ENCODE measurements around the gene CERK.

CERK gene

GRCh38 chr22:46707827-46708570, 30.1 kb downstream of the CERK start:
- peaks cover 7 to 89% (median 80%) of the 10 kb centered on the region in 5 donors for H3K36me3 ChIP-seq (ENCODE audit: control insufficient read depth in 5 of 5, insufficient read depth in 5 of 5, low read length in 5 of 5)
- no peak overlapping the region for H3K27ac ChIP-seq (ENCODE audit: low read depth, low read length)
- no peaks in the 10 kb centered on the region for H3K27me3 ChIP-seq (ENCODE audit: control insufficient read depth in 5 of 5, insufficient read depth in 4 of 5, low read length in 5 of 5)
- no peaks in the 10 kb centered on the region for H3K4me1 ChIP-seq (ENCODE audit: control insufficient read depth in 5 of 5, insufficient read depth in 5 of 5, low read length in 5 of 5)
- no peaks in the 10 kb centered on the region for H3K9me3 ChIP-seq (ENCODE audit: control insufficient read depth in 5 of 5, low read length in 5 of 5)
- no peak overlapping the region for H3K9ac ChIP-seq (ENCODE audit: low read length in 5 of 5)
- H3K4me3 ChIP-seq (ENCODE audit: low read depth in 1 of 5, low read length in 5 of 5) = no peak overlapping the region

DNA sequence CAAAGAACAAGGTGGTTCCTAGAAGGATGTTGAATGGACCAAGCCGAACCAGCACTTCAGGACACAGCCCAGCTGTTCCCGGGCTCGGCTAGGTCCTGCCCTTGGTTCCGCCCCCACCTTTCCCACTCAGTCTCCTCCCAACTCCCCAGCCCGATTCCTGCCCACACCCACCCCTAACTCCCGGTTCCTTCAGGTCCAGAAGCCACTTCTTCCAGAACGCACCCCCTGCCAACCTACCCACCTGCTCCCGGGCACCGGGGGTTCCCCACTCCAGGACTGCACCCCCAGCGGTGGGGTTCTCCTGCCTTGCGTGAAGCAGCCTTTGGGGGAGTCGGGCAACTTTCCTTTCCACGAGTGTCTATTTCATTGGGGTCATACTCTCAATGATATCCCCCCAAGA, 30.7 kb downstream of the CERK start:
- no peaks in the 10 kb centered on the region for H3K9me3 ChIP-seq (ENCODE audit: control insufficient read depth in 5 of 5, low read length in 5 of 5)
- H3K9ac ChIP-seq (ENCODE audit: low read length in 5 of 5) = no peak overlapping the region
- H3K4me3 ChIP-seq (ENCODE audit: low read depth in 1 of 5, low read length in 5 of 5) = no peak overlapping the region
- H3K27ac ChIP-seq (ENCODE audit: low read depth, low read length) = no peak overlapping the region
- no peaks in the 10 kb centered on the region for H3K4me1 ChIP-seq (ENCODE audit: control insufficient read depth in 5 of 5, insufficient read depth in 5 of 5, low read length in 5 of 5)
- no peaks in the 10 kb centered on the region for H3K27me3 ChIP-seq (ENCODE audit: control insufficient read depth in 5 of 5, insufficient read depth in 4 of 5, low read length in 5 of 5)
- H3K36me3 ChIP-seq (ENCODE audit: control insufficient read depth in 5 of 5, insufficient read depth in 5 of 5, low read length in 5 of 5) = peaks cover 7 to 93% (median 84%) of the 10 kb centered on the region in 5 donors

GRCh38 chr22:46706060-46706459, 32.0 kb downstream of the CERK start:
- H3K9me3 ChIP-seq (ENCODE audit: control insufficient read depth in 5 of 5, low read length in 5 of 5) = no peaks in the 10 kb centered on the region
- no peak overlapping the region for H3K4me3 ChIP-seq (ENCODE audit: low read depth in 1 of 5, low read length in 5 of 5)
- H3K27me3 ChIP-seq (ENCODE audit: control insufficient read depth in 5 of 5, insufficient read depth in 4 of 5, low read length in 5 of 5) = no peaks in the 10 kb centered on the region
- no peak overlapping the region for H3K9ac ChIP-seq (ENCODE audit: low read length in 5 of 5)
- H3K27ac ChIP-seq (ENCODE audit: low read depth, low read length) = no peak overlapping the region
- H3K4me1 ChIP-seq (ENCODE audit: control insufficient read depth in 5 of 5, insufficient read depth in 5 of 5, low read length in 5 of 5) = no peaks in the 10 kb centered on the region
- peaks cover 5 to 90% (median 81%) of the 10 kb centered on the region in 5 donors for H3K36me3 ChIP-seq (ENCODE audit: control insufficient read depth in 5 of 5, insufficient read depth in 5 of 5, low read length in 5 of 5)

DNA sequence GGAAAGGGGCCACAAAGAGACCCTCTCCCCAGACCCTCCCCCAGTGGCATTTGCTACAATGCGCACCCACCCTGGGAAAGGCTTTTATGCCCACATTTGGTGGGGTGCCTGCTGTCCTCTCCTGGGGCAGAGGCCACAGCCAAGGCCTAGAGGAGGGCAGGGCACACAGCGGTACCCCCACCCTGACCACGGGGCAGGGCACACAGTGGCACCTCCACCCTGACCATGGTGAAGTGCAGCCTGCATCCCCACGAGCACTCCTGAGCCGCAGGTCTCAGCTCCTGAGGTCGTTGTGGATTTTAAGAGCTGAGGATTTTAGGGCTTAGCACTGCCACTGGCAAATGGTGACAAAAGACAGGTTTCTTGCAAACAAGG, 34.1 kb downstream of the CERK start:
- Histone ChIP-seq H3K27me3 (ENCODE audit: control insufficient read depth in 5 of 5, insufficient read depth in 4 of 5, low read length in 5 of 5) (no peaks in the 10 kb centered on the region), H3K27ac (ENCODE audit: low read depth, low read length) (no peak overlapping the region), H3K9me3 (ENCODE audit: control insufficient read depth in 5 of 5, low read length in 5 of 5) (no peaks in the 10 kb centered on the region), H3K36me3 (ENCODE audit: control insufficient read depth in 5 of 5, insufficient read depth in 5 of 5, low read length in 5 of 5) (peaks cover 2 to 91% (median 83%) of the 10 kb centered on the region in 5 donors), H3K4me3 (ENCODE audit: low read depth in 1 of 5, low read length in 5 of 5) (no peak overlapping the region), H3K9ac (ENCODE audit: low read length in 5 of 5) (no peak overlapping the region), H3K4me1 (ENCODE audit: control insufficient read depth in 5 of 5, insufficient read depth in 5 of 5, low read length in 5 of 5) (no peaks in the 10 kb centered on the region)

GRCh38 chr22:46703171-46703995, 34.7 kb downstream of the CERK start:
- H3K4me1 ChIP-seq (ENCODE audit: control insufficient read depth in 5 of 5, insufficient read depth in 5 of 5, low read length in 5 of 5) = no peaks in the 10 kb centered on the region
- no peaks in the 10 kb centered on the region for H3K27me3 ChIP-seq (ENCODE audit: control insufficient read depth in 5 of 5, insufficient read depth in 4 of 5, low read length in 5 of 5)
- H3K9me3 ChIP-seq (ENCODE audit: control insufficient read depth in 5 of 5, low read length in 5 of 5) = no peaks in the 10 kb centered on the region
- H3K27ac ChIP-seq (ENCODE audit: low read depth, low read length) = no peak overlapping the region
- H3K9ac ChIP-seq (ENCODE audit: low read length in 5 of 5) = no peak overlapping the region
- H3K4me3 ChIP-seq (ENCODE audit: low read depth in 1 of 5, low read length in 5 of 5) = no peak overlapping the region
- H3K36me3 ChIP-seq (ENCODE audit: control insufficient read depth in 5 of 5, insufficient read depth in 5 of 5, low read length in 5 of 5) = peaks cover 2 to 91% (median 81%) of the 10 kb centered on the region in 5 donors

DNA sequence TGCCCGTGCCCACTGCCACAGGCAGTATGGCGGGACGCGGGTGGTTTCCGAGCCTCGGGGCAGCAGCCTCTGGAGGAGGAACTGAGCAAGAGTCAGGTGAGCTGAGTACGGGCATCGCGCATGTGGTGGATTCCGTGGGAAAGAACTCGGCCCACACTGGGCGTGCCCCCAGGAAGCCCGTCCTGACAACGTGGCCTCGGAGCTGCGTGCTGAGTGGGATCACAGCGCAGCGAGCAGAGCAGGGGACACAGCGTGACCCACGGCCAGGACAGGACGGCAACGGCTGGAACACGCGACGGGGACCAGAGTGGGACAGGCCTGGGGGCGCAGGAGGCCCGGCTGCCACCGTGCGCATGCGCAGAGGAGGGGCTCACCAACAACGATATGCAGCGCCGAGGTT, 36.8 kb downstream of the CERK start:
- no peak overlapping the region for H3K27ac ChIP-seq (ENCODE audit: low read depth, low read length)
- H3K4me3 ChIP-seq (ENCODE audit: low read depth in 1 of 5, low read length in 5 of 5) = no peak overlapping the region

GRCh38 chr22:46699091-46699490, 39.0 kb downstream of the CERK start:
- Histone ChIP-seq H3K27ac (ENCODE audit: low read depth, low read length) (no peak overlapping the region), H3K9ac (ENCODE audit: low read length in 5 of 5) (no peak overlapping the region), H3K4me1 (ENCODE audit: control insufficient read depth in 5 of 5, insufficient read depth in 5 of 5, low read length in 5 of 5) (no peaks in the 10 kb centered on the region), H3K27me3 (ENCODE audit: control insufficient read depth in 5 of 5, insufficient read depth in 4 of 5, low read length in 5 of 5) (no peaks in the 10 kb centered on the region), H3K9me3 (ENCODE audit: control insufficient read depth in 5 of 5, low read length in 5 of 5) (no peaks in the 10 kb centered on the region), H3K36me3 (ENCODE audit: control insufficient read depth in 5 of 5, insufficient read depth in 5 of 5, low read length in 5 of 5) (peaks cover 0 to 91% (median 82%) of the 10 kb centered on the region in 5 donors), H3K4me3 (ENCODE audit: low read depth in 1 of 5, low read length in 5 of 5) (no peak overlapping the region)

More for the DNA sequence above, 36.8 kb downstream of the CERK start:
- Histone ChIP-seq H3K4me1 (ENCODE audit: control insufficient read depth in 5 of 5, insufficient read depth in 5 of 5, low read length in 5 of 5) (no peaks in the 10 kb centered on the region), H3K9ac (ENCODE audit: low read length in 5 of 5) (no peak overlapping the region), H3K27me3 (ENCODE audit: control insufficient read depth in 5 of 5, insufficient read depth in 4 of 5, low read length in 5 of 5) (no peaks in the 10 kb centered on the region), H3K36me3 (ENCODE audit: control insufficient read depth in 5 of 5, insufficient read depth in 5 of 5, low read length in 5 of 5) (peaks cover 0 to 87% (median 76%) of the 10 kb centered on the region in 5 donors), H3K9me3 (ENCODE audit: control insufficient read depth in 5 of 5, low read length in 5 of 5) (no peaks in the 10 kb centered on the region)

GRCh38 chr22:46697811-46698515, 40.1 kb downstream of the CERK start:
- peaks cover 0 to 94% (median 80%) of the 10 kb centered on the region in 5 donors for H3K36me3 ChIP-seq (ENCODE audit: control insufficient read depth in 5 of 5, insufficient read depth in 5 of 5, low read length in 5 of 5)
- no peak overlapping the region for H3K27ac ChIP-seq (ENCODE audit: low read depth, low read length)
- H3K4me3 ChIP-seq (ENCODE audit: low read depth in 1 of 5, low read length in 5 of 5) = no peak overlapping the region
- H3K27me3 ChIP-seq (ENCODE audit: control insufficient read depth in 5 of 5, insufficient read depth in 4 of 5, low read length in 5 of 5) = no peaks in the 10 kb centered on the region
- no peak overlapping the region for H3K9ac ChIP-seq (ENCODE audit: low read length in 5 of 5)
- H3K4me1 ChIP-seq (ENCODE audit: control insufficient read depth in 5 of 5, insufficient read depth in 5 of 5, low read length in 5 of 5) = no peaks in the 10 kb centered on the region
- no peaks in the 10 kb centered on the region for H3K9me3 ChIP-seq (ENCODE audit: control insufficient read depth in 5 of 5, low read length in 5 of 5)

- Histone ChIP-seq H3K4me3 (ENCODE audit: low read depth in 1 of 5, low read length in 5 of 5) (no peak overlapping the region), H3K4me1 (ENCODE audit: control insufficient read depth in 5 of 5, insufficient read depth in 5 of 5, low read length in 5 of 5) (no peaks in the 10 kb centered on the region), H3K27ac (ENCODE audit: low read depth, low read length) (no peak overlapping the region), H3K36me3 (ENCODE audit: control insufficient read depth in 5 of 5, insufficient read depth in 5 of 5, low read length in 5 of 5) (peaks cover 0 to 92% (median 77%) of the 10 kb centered on the region in 5 donors), H3K9ac (ENCODE audit: low read length in 5 of 5) (no peak overlapping the region), H3K9me3 (ENCODE audit: control insufficient read depth in 5 of 5, low read length in 5 of 5) (no peaks in the 10 kb centered on the region), H3K27me3 (ENCODE audit: control insufficient read depth in 5 of 5, insufficient read depth in 4 of 5, low read length in 5 of 5) (no peaks in the 10 kb centered on the region)
These were observed 41.4 kb downstream of the CERK start for GRCh38 chr22:46696614-46697013.

- no peak overlapping the region for H3K4me3 ChIP-seq (ENCODE audit: low read depth in 1 of 5, low read length in 5 of 5)
- H3K9me3 ChIP-seq (ENCODE audit: control insufficient read depth in 5 of 5, low read length in 5 of 5) = no peaks in the 10 kb centered on the region
- H3K9ac ChIP-seq (ENCODE audit: low read length in 5 of 5) = no peak overlapping the region
- no peak overlapping the region for H3K27ac ChIP-seq (ENCODE audit: low read depth, low read length)
- no peaks in the 10 kb centered on the region for H3K4me1 ChIP-seq (ENCODE audit: control insufficient read depth in 5 of 5, insufficient read depth in 5 of 5, low read length in 5 of 5)
- H3K27me3 ChIP-seq (ENCODE audit: control insufficient read depth in 5 of 5, insufficient read depth in 4 of 5, low read length in 5 of 5) = no peaks in the 10 kb centered on the region
- H3K36me3 ChIP-seq (ENCODE audit: control insufficient read depth in 5 of 5, insufficient read depth in 5 of 5, low read length in 5 of 5) = peaks cover 0 to 92% (median 76%) of the 10 kb centered on the region in 5 donors
These were observed 41.9 kb downstream of the CERK start for GRCh38 chr22:46696229-46696518.
